ENCODE data around the gene RBKS. TPM values are rescaled to one million over a fixed set of nuclear protein-coding genes. Genes with fewer than 3 reads are reported as not detected.

RBKS gene
- total RNA-seq, 4 donors from 2014 or later = 2.1 to 12.3 (median 4.8) TPM

- TF ChIP-seq CTCF (IDR thresholded peaks at IDR 0.05) = no peak
- peak; percentile 7 for ATAC-seq (ENCODE audit: low FRiP score)
- no peak for DNase-seq (ENCODE audit: low spot score)
These were observed 32.7 kb upstream of the RBKS start for GRCh38 chr2:27922842-27923241.

GRCh38 chr2:27921880-27922547, 31.8 kb upstream of the RBKS start:
- peak; percentile 50 for ATAC-seq (ENCODE audit: low FRiP score)
- no peak for TF ChIP-seq CTCF (IDR thresholded peaks at IDR 0.05)
- no peak for DNase-seq (ENCODE audit: low spot score)

GRCh38 chr2:27921424-27921823, 31.2 kb upstream of the RBKS start:
- no peak for TF ChIP-seq CTCF (IDR thresholded peaks at IDR 0.05)
- DNase-seq (ENCODE audit: low spot score) = no peak
- ATAC-seq (ENCODE audit: low FRiP score) = no peak

- DNase-seq (ENCODE audit: low spot score) = no peak
- TF ChIP-seq CTCF (IDR thresholded peaks at IDR 0.05) = no peak
- ATAC-seq (ENCODE audit: low FRiP score) = peak; percentile 35
These were observed 30.1 kb upstream of the RBKS start for GRCh38 chr2:27920148-27920885.

GRCh38 chr2:27916293-27916995, 26.3 kb upstream of the RBKS start:
- DNase-seq (ENCODE audit: low spot score) = no peak
- no peak for ATAC-seq (ENCODE audit: low FRiP score)
- TF ChIP-seq CTCF (IDR thresholded peaks at IDR 0.05) = no peak

GRCh38 chr2:27915874-27916273, 25.7 kb upstream of the RBKS start:
- TF ChIP-seq CTCF (IDR thresholded peaks at IDR 0.05) = no peak
- ATAC-seq (ENCODE audit: low FRiP score) (no peak), DNase-seq (ENCODE audit: low spot score) (no peak)

All from omental fat pad (tissue), 4 donors.